Ramos (cell line): ENCODE results near the gene EPB42.
"Not testable (repeated sequence)": the region's sequence is repeated elsewhere in the genome, so short reads cannot be mapped to it uniquely, and the experiment has no call there.

Experiments
- in situ Hi-C: fragments of 300-500 bp; cut with MboI; formaldehyde crosslinking; loops from one replicate; pipeline ENCODE4 v1.14.3; 2022; ENCODE audit warnings: low sequenced_read_pairs; ENCODE audit not compliant: unreplicated experiment

Gene EPB42

DNA sequence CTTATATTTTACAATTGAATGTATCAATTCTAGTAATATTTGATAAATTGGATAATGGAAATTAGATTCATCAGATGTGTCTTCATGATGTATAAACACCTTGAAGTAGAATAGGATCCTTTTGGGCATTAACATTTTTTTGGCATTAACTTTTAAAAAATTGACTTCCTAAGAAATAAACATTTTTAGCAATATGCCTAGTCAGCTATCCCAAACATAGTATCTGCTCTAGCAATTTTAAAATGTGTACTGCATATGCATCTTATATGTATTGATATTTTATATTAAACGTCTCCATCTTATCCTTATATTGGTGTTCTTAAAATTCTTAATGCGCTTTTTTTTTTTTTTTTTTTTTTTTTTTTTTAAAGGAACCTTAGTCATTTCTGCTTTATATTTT lies 27.1 kb downstream of the EPB42 start:
- in situ Hi-C loops: no loop called here

- in situ Hi-C loops: no loop called here
Observed at GRCh38 chr15:43190178-43190577, 30.6 kb downstream of the EPB42 start.

- in situ Hi-C loops: no loop called here
Observed at GRCh38 chr15:43189296-43189695, 31.5 kb downstream of the EPB42 start.

GRCh38 chr15:43187544-43188155 lies 33.2 kb downstream of the EPB42 start:
- in situ Hi-C loops: no loop called here

- in situ Hi-C loops: no loop called here
Observed at GRCh38 chr15:43186003-43186353, 34.8 kb downstream of the EPB42 start.

DNA sequence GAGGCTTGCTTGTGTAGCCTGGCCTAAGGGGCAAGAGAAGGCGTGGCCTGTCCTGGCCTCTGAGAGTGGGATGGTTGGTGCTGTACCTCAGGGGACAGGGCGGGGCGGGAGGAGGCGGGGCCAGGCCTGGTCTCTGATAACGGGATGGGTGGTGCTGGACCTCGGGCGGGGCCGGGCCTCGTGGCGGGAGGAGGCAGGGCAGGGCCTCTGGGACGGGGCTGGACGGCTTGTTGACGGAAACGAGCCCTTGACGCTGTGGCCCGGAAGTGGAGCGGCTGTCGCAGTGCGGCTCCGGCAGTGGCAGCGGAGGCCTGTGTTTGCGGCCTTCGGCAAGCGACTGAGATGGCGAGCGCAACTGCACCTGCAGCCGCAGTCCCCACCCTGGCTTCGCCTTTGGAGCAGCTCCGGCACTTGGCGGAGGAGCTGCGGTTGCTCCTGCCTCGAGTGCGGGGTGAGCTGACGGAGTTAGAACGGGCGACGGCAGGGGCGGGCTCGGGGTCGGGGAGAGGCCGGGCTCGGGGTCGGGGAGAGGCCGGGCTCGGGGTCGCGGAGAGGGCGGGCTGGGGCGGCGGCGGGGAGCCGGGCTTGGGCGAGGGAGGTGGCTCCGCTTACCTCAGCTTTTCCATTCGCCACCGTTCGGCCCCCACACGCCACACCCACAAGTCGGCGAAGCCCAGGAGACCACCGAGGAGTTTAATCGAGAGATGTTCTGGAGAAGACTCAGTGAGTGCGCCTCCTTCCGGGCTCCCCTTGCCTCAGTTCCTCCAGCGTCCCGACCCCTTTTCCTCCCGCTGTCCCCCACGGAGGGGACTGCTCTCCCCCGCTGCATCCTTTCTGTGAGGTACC lies 35.4 kb downstream of the EPB42 start, which contains the start of gene CCNDBP1:
CCNDBP1 (plus strand) TSS at position 247 of the 846 bp plus-strand sequence; CDS start at position 343, 96 bp downstream.
- in situ Hi-C loops: no loop called here

DNA sequence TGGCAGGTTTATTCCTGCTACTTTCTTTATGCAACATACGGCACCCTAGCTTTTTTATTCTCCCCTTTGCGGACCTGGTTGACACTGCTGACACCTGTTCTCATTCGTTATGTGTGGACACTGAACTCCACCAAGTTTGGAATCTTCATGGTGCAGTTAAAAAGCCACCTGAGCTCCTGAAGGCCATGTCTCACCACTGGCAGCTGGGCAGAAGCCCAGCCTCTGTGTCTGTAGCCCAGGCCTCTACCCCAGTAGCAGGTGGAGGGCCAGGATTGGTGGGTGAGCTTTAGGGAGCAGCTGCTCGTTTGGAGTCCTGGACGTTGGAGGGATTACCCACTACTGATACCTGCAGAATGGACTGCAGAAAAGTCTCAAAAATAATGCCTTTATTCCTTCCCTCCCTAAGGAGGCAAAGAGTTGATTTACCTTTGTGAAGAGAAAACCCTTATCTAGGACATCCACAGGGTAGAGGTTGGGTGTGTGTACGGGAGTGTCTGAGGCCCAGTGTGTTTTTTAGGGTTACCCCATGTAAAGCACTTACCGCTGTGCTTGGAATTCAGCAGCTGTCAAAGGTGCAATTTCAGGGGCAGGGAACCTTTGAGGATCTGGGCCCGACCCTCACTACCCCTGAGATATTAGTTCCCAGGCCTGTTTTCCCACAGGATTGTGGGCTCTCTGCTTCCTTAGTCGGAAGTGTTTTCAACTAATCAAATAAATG lies 36.3 kb downstream of the EPB42 start:
- in situ Hi-C loops: no loop called here

- in situ Hi-C loops: no loop called here
Observed at GRCh38 chr15:43183270-43183669, 37.5 kb downstream of the EPB42 start.

- in situ Hi-C loops: not testable (repeated sequence)
Observed at GRCh38 chr15:43177147-43177546, 43.7 kb downstream of the EPB42 start.

DNA sequence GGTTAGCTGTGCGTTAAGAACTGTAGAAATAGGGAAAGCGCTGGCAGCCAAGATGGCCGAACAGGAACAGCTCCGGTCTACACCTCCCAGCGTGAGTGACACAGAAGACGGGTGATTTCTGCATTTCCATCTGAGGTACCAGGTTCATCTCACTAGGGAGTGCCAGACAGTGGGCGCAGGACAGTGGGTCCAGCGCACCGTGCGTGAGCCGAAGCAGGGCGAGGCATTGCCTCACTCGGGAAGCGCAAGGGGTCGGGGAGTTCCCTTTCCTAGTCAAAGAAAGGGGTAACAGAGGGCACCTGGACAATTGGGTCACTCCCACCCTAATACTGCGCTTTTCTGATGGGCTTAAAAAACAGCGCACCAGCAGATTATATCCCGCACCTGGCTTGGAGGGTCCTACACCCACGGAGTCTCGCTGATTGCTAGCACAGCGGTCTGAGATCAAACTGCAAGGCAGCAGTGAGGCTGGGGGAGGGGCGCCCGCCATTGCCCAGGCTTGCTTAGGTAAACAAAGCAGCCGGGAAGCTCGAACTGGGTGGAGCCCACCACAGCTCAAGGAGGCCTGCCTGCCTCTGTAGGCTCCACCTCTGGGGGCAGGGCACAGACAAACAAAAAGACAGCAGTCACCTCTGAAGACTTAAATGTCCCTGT lies 45.0 kb downstream of the EPB42 start:
- in situ Hi-C loops: not testable (repeated sequence)

GRCh38 chr15:43169888-43170287 lies 50.9 kb downstream of the EPB42 start:
- in situ Hi-C loops: no loop called here

GRCh38 chr15:43168192-43169107 lies 52.4 kb downstream of the EPB42 start:
- in situ Hi-C loops: no loop called here

- in situ Hi-C loops: not testable (repeated sequence)
Observed at GRCh38 chr15:43167261-43167660, 53.6 kb downstream of the EPB42 start.

GRCh38 chr15:43165801-43166325 lies 55.0 kb downstream of the EPB42 start:
- in situ Hi-C loops: no loop called here

DNA sequence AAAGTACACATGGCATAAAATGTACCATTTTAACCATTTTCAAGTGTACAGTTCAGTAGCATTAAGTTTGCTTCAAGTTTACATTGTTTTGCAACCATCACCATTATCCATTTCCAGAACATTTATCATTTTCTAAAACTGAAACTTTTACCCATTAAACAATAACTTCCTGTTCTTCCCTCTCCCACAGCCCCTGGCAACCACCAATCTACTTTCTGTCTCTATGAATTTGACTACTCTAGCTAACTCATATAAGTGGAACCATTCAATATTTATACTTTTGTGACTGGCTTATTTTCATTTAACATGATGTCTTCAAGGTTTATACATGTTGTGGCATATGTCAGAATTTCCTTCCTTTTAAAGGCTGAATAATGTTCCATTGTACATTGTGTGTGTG lies 67.5 kb downstream of the EPB42 start:
- in situ Hi-C loops: no loop called here

GRCh38 chr15:43151688-43152087 lies 69.1 kb downstream of the EPB42 start:
- in situ Hi-C loops: no loop called here

DNA sequence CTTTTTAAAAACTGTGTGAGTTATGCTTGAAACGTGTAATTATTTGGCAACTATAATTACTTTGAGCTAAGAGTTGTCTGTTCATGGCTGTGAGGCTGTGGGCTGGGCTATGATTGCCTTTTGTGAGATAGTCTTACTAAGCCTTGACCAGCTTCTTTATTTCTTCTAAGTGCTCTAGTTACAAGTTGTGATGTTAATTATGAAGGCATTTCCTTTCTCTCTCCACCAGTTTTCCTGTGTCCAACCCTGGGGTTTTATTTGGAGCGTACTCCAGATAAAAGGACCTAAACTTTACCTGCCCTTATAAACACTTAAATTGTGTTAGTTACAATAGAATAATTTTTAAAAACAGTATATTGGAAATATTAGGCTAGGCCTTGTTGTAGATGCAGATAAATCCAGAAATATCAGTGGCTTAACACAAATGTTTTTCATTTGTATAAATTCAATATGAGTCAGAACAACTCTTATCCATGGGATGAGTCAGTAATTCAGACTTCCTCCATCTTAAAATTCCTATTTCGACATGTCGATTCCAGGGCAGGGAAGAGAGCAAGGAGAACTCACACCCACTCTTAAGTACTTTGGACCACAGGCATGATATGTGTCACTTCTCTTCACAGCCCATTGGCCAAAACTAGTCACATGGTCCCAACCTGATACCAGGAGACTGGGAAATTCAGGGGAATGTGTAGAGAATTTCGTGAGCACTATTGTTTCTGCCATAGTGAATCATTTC lies 70.5 kb downstream of the EPB42 start:
- in situ Hi-C loops: no loop called here
